Astrocyte (in vitro differentiated cells and primary cell): Measurements from ENCODE around the gene NKD1. TPM values are rescaled to one million over a fixed set of nuclear protein-coding genes. Genes with fewer than 3 reads are reported as not detected.

Source experiments
- DNase-seq: peaks from one replicate; pipeline ENCODE4 v3.0.0-alpha.2; 2010; ENCODE audit warnings: low read depth
- FAIRE-seq: peaks from 2 replicates; lab custom pipeline; 2011; peaks lifted over from hg19 to GRCh38; lab: Jason Lieb, UNC
- H2AFZ ChIP-seq: 2 replicates; pipeline ENCODE4 v1.6.0; 2012; ENCODE audit warnings: low read depth, low read length, inconsistent platforms
- H3K27ac ChIP-seq: 2 replicates; pipeline ENCODE4 v1.5.1; 2011; ENCODE audit warnings: low read depth, low read length, inconsistent platforms
- H3K27me3 ChIP-seq: 2 replicates; pipeline ENCODE4 v1.6.0; 2011; ENCODE audit warnings: low read length, inconsistent platforms; ENCODE audit not compliant: insufficient read depth
- H3K36me3 ChIP-seq: 2 replicates; pipeline ENCODE4 v1.5.1; 2011; ENCODE audit warnings: low read length, inconsistent platforms; ENCODE audit not compliant: insufficient read depth
- H3K4me1 ChIP-seq: 2 replicates; pipeline ENCODE4 v1.5.1; 2011; ENCODE audit warnings: low read length, inconsistent platforms; ENCODE audit not compliant: insufficient read depth
- H3K4me2 ChIP-seq: 2 replicates; pipeline ENCODE4 v1.6.0; 2012; ENCODE audit warnings: low read length, inconsistent platforms
- H3K4me3 ChIP-seq: 2 replicates; pipeline ENCODE4 v1.5.1; 2011; ENCODE audit warnings: low read depth, mild to moderate bottlenecking, low read length, inconsistent platforms; ENCODE audit not compliant: insufficient read depth
- H3K79me2 ChIP-seq: 2 replicates; pipeline ENCODE4 v1.6.0; 2012; ENCODE audit warnings: mild to moderate bottlenecking, low read length, inconsistent platforms; ENCODE audit not compliant: insufficient read depth
- H3K9ac ChIP-seq: 2 replicates; pipeline ENCODE4 v1.6.0; 2012; ENCODE audit warnings: mild to moderate bottlenecking, low read length, inconsistent platforms
- H3K9me3 ChIP-seq: 2 replicates; pipeline ENCODE4 v1.5.1; 2012; ENCODE audit warnings: low read depth, mild to moderate bottlenecking, low read length, inconsistent platforms; ENCODE audit not compliant: insufficient read depth
- H4K20me1 ChIP-seq: 2 replicates; pipeline ENCODE4 v1.6.0; 2012; ENCODE audit warnings: low read length, inconsistent platforms; ENCODE audit not compliant: insufficient read depth
- H3K27ac Mint-ChIP-seq: one replicate; pipeline ENCODE4 v1.8.0; 2021; ENCODE audit warnings: mild to moderate bottlenecking, mixed read lengths; ENCODE audit not compliant: unreplicated experiment
- H3K27me3 Mint-ChIP-seq: one replicate; pipeline ENCODE4 v1.8.0; 2021; ENCODE audit warnings: low read depth, mixed read lengths; ENCODE audit not compliant: unreplicated experiment
- H3K36me3 Mint-ChIP-seq: one replicate; pipeline ENCODE4 v1.8.0; 2021; ENCODE audit warnings: low read depth, mixed read lengths; ENCODE audit not compliant: unreplicated experiment
- H3K4me1 Mint-ChIP-seq: one replicate; pipeline ENCODE4 v1.8.0; 2021; ENCODE audit warnings: low read depth, mixed read lengths; ENCODE audit not compliant: unreplicated experiment
- H3K4me3 Mint-ChIP-seq: one replicate; pipeline ENCODE4 v1.8.0; 2021; ENCODE audit warnings: mild to moderate bottlenecking, moderate library complexity, mixed read lengths; ENCODE audit not compliant: unreplicated experiment
- H3K9me3 Mint-ChIP-seq: one replicate; pipeline ENCODE4 v1.8.0; 2021; ENCODE audit warnings: mild to moderate bottlenecking, mixed read lengths; ENCODE audit not compliant: unreplicated experiment
- EZH2 ChIP-seq: IDR thresholded peaks from 2 replicates; pipeline ENCODE4 v1.6.1; 2012; ENCODE audit warnings: mild to moderate bottlenecking, low read length, inconsistent platforms; ENCODE audit not compliant: insufficient read depth
- total RNA-seq: library from RNA; stranded (reverse); gene quantifications from 2 replicates; pipeline ENCODE4 v1.2.1, GENCODE V29; 2021
- TF ChIP-seq, protein P1 (sequence below): IDR thresholded peaks from 2 replicates; pipeline ENCODE4 v1.5.1; 2011; ENCODE audit warnings: low read depth, mild to moderate bottlenecking, inconsistent platforms, low read length, moderate library complexity; ENCODE audit not compliant: insufficient read depth

The NKD1 gene
- total RNA-seq, 1 donor from 2014 or later, result 9.1 TPM

DNA sequence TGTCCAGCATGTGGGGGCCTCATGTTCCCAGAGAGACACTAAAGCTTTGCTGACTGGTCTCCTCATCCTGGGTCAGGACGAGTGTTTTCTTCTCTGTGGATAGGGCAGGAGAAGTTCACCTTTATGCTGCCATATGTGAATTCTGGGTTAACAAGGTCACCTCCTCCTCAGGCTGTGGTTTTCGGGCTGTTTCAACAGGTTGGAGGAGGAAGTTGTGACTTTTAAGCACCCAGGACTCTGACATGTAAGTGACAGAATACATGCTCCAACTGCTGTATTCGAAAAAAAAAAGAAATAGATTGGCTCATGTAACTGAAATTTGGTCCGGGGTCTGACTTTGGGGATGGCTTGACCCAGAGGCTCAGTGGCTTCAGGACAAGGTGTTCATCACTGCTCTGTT lies 78.7 kb downstream of the NKD1 start:
- Histone ChIP-seq H3K36me3 (no peaks in the 10 kb centered on the region), H3K4me3 (no peak overlapping the region), H3K9me3 (no peaks in the 10 kb centered on the region), H3K27me3 (no peaks in the 10 kb centered on the region), H3K79me2 (no peaks in the 10 kb centered on the region), H3K9ac (no peak overlapping the region), H3K4me1 (no peaks in the 10 kb centered on the region), H3K27ac (no peak overlapping the region), H4K20me1 (no peaks in the 10 kb centered on the region), H3K4me2 (no peak overlapping the region), H2AFZ (no peak overlapping the region)
- Mint-ChIP-seq H3K27me3 (peaks cover 39% of the 10 kb centered on the region), H3K9me3 (peaks cover 1% of the 10 kb centered on the region), H3K4me3 (no peak overlapping the region), H3K27ac (no peak overlapping the region), H3K36me3 (peaks cover 10% of the 10 kb centered on the region), H3K4me1 (no peaks in the 10 kb centered on the region)
- TF ChIP-seq, protein P1, sequence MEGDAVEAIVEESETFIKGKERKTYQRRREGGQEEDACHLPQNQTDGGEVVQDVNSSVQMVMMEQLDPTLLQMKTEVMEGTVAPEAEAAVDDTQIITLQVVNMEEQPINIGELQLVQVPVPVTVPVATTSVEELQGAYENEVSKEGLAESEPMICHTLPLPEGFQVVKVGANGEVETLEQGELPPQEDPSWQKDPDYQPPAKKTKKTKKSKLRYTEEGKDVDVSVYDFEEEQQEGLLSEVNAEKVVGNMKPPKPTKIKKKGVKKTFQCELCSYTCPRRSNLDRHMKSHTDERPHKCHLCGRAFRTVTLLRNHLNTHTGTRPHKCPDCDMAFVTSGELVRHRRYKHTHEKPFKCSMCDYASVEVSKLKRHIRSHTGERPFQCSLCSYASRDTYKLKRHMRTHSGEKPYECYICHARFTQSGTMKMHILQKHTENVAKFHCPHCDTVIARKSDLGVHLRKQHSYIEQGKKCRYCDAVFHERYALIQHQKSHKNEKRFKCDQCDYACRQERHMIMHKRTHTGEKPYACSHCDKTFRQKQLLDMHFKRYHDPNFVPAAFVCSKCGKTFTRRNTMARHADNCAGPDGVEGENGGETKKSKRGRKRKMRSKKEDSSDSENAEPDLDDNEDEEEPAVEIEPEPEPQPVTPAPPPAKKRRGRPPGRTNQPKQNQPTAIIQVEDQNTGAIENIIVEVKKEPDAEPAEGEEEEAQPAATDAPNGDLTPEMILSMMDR, result no peak
- no peak for TF ChIP-seq EZH2
- no peak for DNase-seq
- no peak for FAIRE-seq

GRCh38 chr16:50627419-50627818 lies 79.2 kb downstream of the NKD1 start:
- Mint-ChIP-seq H3K4me3 (no peak overlapping the region), H3K4me1 (no peaks in the 10 kb centered on the region), H3K27ac (no peak overlapping the region), H3K27me3 (peaks cover 41% of the 10 kb centered on the region), H3K36me3 (peaks cover 12% of the 10 kb centered on the region), H3K9me3 (peaks cover 3% of the 10 kb centered on the region)
- H3K27ac ChIP-seq, result no peak overlapping the region
- TF ChIP-seq EZH2, result no peak
- TF ChIP-seq, protein P1, result no peak
- no peaks in the 10 kb centered on the region for H3K9me3 ChIP-seq
- H3K27me3 ChIP-seq, result no peaks in the 10 kb centered on the region
- no peaks in the 10 kb centered on the region for H3K4me1 ChIP-seq
- no peaks in the 10 kb centered on the region for H4K20me1 ChIP-seq
- no peak overlapping the region for H3K4me2 ChIP-seq
- no peak overlapping the region for H3K9ac ChIP-seq
- H3K36me3 ChIP-seq, result no peaks in the 10 kb centered on the region
- peak; percentile 16 for DNase-seq
- H2AFZ ChIP-seq, result no peak overlapping the region
- H3K4me3 ChIP-seq, result no peak overlapping the region
- no peak for FAIRE-seq
- no peaks in the 10 kb centered on the region for H3K79me2 ChIP-seq

DNA sequence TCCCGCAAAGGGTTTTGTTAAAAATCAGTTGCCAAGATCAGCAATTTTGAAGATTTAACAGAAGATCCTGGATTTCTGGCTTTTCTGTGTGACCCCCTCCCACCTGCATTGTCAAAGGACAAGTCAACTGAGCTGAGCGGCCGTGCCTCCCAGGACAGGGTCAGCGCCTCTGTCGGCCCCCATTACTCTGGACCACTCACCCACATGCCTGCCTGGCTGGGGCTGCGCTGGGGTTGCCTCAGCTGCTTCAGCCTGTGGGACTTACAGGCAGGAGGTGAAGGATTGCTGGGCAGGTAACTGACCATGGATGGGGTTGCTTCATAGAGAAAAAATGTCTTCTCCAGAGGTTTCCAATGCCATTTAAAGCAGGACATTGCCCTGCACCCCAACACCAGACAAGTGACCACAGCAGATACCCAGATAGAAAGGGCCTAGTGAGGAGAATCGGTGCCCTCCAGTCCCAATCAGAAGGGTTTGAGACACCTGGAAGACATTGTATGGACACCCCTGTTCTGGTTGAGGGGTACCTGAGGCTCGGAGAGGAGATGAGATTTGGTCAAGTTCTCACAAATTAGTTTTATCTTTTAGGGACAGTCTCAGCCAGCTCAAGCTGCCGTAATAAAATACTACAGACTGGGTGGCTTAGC lies 80.1 kb downstream of the NKD1 start:
- Histone ChIP-seq H3K27me3 (no peaks in the 10 kb centered on the region), H4K20me1 (no peaks in the 10 kb centered on the region), H3K9me3 (no peaks in the 10 kb centered on the region), H3K36me3 (no peaks in the 10 kb centered on the region), H2AFZ (no peak overlapping the region), H3K4me3 (no peak overlapping the region), H3K4me1 (no peaks in the 10 kb centered on the region), H3K27ac (no peak overlapping the region), H3K79me2 (no peaks in the 10 kb centered on the region), H3K9ac (no peak overlapping the region), H3K4me2 (no peak overlapping the region)
- H3K27me3 Mint-ChIP-seq, result peaks cover 37% of the 10 kb centered on the region
- TF ChIP-seq, protein P1, result no peak
- no peak for TF ChIP-seq EZH2
- DNase-seq (no peak), FAIRE-seq (no peak)
- H3K4me1 Mint-ChIP-seq, result no peaks in the 10 kb centered on the region
- H3K9me3 Mint-ChIP-seq, result peaks cover 3% of the 10 kb centered on the region
- no peak overlapping the region for H3K4me3 Mint-ChIP-seq
- H3K27ac Mint-ChIP-seq, result no peak overlapping the region
- H3K36me3 Mint-ChIP-seq, result peaks cover 12% of the 10 kb centered on the region
